A549 (cell line): Measurements from ENCODE around the gene KLK11.

ENCODE experiments used
- CHD4 ChIP-seq: fragments of 200-600 bp; sonication (generic); IDR thresholded peaks from 2 replicates; pipeline ENCODE4 v1.6.1; 2016; ENCODE audit warnings: antibody characterized with exemption, mild to moderate bottlenecking, borderline replicate concordance
- CTCF ChIP-seq: fragments of >200 bp; sonication (Bioruptor Twin); formaldehyde crosslinking; IDR thresholded peaks from 3 replicates; pipeline ENCODE4 v1.5.1; 2016
- GATA3 ChIP-seq: IDR thresholded peaks from 2 replicates; pipeline ENCODE4 v1.6.1; 2012; ENCODE audit warnings: borderline replicate concordance
- JUN ChIP-seq, 2 experiments: fragments of >200 bp; sonication (Bioruptor Twin); formaldehyde crosslinking; IDR thresholded peaks; 2 replicates in 1 of 2; 3 replicates in 1 of 2; pipeline ENCODE4 v1.6.1; 2016 to 2017
- JUNB ChIP-seq: fragments of >200 bp; sonication (Bioruptor Twin); formaldehyde crosslinking; IDR thresholded peaks from 2 replicates; pipeline ENCODE4 v1.6.1; 2016
- MAX ChIP-seq: IDR thresholded peaks from 2 replicates; pipeline ENCODE4 v1.6.1; 2012
- MYC ChIP-seq: IDR thresholded peaks from 2 replicates; pipeline ENCODE4 v1.6.1; 2012; ENCODE audit warnings: mild to moderate bottlenecking, inconsistent platforms, low read length, improper control_type of control experiment, borderline replicate concordance
- POLR2A ChIP-seq: IDR thresholded peaks from 2 replicates; pipeline ENCODE4 v1.6.1; 2012; ENCODE audit warnings: mild to moderate bottlenecking, low read length
- POLR2AphosphoS2 ChIP-seq: conservative IDR thresholded peaks from 2 replicates; pipeline ENCODE4 v1.6.1; 2012; ENCODE audit warnings: low read length, improper control_type of control experiment, inconsistent platforms
- RFX5 ChIP-seq: fragments of 450-650 bp; IDR thresholded peaks from 2 replicates; pipeline ENCODE4 v1.7.1; 2014; ENCODE audit warnings: antibody characterized with exemption, mild to moderate bottlenecking, moderate library complexity
- USF2 ChIP-seq: fragments of 450-650 bp; IDR thresholded peaks from 2 replicates; pipeline ENCODE4 v1.6.1; 2014; ENCODE audit warnings: antibody characterized with exemption

GRCh38 chr19:51000426-51000825, 26.0 kb downstream of the KLK11 start:
- TF ChIP-seq JUN (IDR thresholded peaks at IDR 0.05) (no peak), CHD4 (no peak), CTCF (no peak), MAX (no peak), MYC (no peak), POLR2AphosphoS2 (no peak), POLR2A (no peak), JUNB (no peak), GATA3 (no peak), RFX5 (no peak), USF2 (no peak)
